IPS-NIHi7 (cell line): ENCODE measurements around the gene HSD17B14.
"Not testable (repeated sequence)": the region's sequence is repeated elsewhere in the genome, so short reads cannot be mapped to it uniquely, and the experiment has no call there.

ENCODE experiments used
- DNase-seq: peaks from one replicate; pipeline ENCODE4 v3.0.0; 2012; ENCODE audit warnings: mixed read lengths; ENCODE audit errors: extremely low spot score

Gene HSD17B14

DNA sequence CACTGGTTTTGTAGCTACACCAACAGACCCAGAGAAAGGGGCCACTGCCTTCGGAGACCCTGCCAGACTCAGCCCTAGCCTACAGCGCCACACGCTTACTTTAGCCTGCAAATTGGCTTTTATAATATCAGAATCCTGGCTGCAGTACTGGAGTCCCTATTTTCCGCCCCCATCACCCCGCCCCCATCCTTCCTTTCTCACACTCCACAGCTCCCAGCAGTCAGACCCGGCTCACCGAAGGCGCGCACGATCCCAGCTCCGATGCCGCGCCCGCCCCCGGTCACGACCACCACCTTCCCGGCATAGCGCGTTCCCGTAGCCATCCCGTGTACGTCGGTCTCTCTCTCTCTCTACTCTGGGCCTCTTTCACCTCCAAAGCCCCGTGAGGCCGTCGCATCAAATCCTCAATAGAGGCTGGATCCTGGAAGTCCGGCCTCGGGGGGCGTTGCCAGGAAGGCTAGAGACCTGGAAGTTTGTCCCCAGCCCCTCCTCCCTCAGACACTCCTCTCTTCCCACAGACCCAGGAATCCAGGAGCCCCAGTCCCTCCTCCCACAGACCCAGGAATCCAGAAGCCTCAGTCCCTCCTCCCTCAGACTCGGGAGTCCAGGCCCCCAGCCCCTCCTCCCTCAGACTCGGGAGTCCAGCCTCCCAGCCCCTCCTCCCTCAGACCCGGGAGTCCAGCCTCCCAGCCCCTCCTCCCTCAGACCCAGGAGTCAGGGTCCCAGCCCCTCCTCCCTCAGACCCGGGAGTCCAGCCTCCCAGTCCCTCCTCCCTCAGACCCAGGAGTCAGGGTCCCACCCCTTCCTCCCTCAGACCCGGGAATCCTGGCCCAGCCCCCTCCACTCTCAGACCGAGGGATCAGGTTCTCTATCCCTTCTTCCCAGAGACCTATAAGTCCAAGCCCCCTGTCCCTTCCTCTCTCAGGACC is at the start of gene HSD17B14:
Gene HSD17B14, minus strand, starts transcription at position 403 of the 929 bp plus-strand sequence. Its CDS starts 80 bp downstream, at position 323.
- DNase-seq, result peak; percentile 58

DNA sequence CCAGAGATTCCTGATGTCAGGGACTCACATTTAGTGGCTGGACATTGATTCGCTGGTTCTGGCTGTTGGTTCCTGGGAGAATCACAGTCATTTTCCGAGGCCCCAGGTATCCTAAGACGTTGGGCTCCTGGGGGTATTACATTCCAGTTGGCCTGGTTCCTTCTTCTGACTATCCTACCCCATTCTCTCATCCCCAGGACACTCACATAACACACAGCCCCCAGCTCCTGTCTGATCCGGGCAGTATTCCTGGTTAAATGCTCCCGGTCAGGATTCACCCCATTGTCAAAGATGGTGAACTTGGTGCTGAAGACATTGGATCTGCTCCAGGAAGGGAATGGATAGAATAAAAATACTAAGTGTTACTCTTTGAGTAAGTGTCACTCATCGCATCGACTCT is 47.4 kb upstream of the HSD17B14 start:
- DNase-seq, result no peak

DNA sequence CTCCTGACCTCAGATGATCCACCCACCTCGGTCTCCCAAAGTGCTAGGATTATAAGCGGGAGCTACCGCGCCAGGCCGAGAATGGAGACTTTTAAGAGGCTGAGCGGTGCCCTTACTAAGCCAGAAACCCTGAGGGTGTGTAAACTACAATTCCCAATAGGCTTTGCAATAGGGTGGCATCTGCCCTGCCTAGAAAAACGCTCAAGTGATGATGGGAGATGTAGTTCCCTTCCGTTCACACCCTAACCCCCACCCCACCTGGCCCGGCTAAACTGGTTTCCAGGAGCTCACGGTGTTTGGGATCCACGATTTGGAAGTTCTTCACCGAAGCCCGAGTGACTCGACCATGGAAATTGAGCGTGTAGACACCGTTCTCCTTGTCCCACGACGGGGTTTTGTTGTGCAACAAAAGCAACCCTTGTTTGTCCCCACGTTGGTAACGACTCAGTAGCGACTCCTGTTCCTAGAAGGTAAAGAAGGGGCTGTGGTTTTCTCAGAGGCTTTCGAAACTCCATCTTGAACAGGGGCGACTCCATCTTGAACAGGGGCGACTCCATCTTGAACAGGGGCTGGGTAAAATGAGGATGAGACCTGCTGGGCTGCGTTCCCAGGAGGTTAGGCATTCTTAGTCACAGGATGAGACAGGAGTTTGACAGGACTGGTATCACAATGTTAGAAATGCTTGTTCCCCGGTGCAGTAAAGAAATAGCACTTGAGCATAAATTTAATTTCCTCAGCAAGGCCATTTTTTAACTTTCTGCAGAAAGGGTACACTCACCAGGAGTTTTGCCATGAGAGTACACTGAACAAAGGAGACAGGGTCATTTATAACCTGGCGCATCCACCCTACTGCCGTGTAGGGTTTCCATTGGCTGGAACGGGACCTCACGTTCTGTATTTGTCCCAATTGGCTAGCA is 45.7 kb upstream of the HSD17B14 start:
- DNase-seq, result peak; percentile 77

DNA sequence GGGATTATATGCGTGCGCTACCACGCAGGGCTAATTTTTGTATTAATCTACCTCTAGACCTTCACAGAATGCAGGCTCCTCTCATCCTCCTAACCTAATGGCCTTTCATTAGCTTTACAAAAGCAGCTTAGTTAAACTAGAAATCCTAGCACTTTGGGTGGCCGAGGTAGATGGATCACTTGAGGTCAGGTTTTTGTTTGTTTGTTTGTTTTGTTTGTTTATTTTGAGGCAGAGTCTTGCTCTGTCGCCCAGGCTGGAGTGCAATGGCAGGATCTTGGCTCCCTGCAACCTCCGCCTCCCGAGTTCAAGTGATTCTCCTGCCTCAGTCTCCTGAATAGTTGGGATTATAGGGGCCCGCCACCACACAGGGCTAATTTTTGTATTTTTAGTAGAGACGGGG is 43.4 kb upstream of the HSD17B14 start:
- not testable (repeated sequence) for DNase-seq

DNA sequence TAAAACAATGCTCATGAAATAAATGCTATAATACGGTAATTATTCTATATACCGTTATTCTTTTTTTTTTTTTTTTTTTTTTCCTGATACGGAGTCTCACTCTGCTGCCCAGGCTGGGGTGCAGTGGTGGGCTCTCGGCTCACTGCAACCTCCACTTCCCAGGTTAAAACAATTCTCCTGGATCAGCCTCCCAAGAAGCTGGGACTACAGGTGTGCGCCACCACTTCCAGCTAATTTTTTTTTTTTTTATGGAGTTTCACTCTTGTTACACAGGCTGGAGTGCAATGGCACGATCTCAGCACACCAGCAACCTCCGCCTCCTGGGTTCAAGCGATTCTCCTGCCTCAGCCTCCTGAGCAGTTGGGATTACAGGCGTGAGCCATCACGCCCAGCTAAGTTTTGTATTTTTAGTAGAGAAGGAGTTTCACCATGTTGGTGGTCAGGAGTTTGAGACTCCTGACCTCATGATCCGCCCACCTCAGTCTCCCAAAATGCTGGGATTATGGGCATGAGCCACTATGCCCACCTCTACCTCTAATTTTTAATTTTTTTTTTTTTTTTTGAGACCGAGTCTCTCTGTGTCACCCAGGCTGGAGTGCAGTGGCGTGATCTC is 42.8 kb upstream of the HSD17B14 start:
- DNase-seq, result no peak

DNA sequence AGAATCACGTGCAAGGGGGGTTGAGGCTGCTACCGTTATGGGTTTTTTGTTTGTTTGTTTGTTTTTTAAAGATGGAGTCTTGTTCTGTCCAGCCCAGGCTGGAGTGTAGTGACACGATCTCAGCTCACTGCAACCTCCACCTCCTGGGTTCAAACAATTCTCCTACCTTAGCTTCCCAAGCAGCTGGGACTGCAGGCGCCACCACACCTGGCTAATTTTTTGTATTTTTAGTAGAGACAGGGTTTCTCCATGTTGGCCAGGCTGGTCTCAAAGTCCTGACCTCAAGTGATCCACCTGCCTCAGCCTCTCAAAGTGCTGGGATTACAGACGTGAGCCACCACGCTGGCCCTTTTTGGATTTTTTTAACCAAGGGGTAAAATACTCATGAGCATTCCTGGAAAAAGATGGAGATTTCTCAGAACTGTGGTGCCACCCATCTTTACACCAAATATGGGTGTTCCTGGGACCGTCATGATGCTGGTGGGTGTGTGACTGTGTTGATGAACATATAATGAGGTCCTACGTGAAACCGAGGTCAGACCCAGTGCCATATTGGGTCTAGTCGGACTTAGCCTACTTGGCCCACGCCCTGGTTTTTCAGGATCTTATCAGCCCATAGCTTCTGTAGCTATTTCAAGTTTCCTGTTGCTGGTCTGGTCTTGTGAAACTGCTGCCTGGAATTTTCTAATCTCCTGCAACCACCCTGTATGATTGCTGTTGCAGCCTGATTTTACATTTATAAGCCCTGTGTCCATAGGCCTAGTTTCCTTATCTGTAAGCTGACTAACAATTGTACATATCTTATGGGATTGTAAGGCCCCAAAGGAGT is 42.1 kb upstream of the HSD17B14 start:
- DNase-seq, result no peak

DNA sequence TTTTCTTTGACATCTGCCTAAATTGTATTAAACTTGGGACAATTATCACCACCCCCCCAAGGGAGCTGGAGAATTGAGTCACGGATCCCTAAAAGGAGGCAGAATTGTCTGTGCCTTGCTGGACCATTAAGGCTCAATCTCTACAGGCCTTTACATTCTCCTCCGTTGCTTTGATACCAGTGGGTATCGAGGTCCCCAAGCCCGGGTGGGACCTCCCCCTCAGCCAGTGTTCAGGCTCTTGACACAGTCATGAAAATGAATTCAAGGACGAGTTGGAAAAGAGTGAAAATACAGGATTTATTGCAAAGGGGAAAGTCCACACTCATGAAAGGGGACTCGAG is 41.5 kb upstream of the HSD17B14 start:
- DNase-seq, result no peak

DNA sequence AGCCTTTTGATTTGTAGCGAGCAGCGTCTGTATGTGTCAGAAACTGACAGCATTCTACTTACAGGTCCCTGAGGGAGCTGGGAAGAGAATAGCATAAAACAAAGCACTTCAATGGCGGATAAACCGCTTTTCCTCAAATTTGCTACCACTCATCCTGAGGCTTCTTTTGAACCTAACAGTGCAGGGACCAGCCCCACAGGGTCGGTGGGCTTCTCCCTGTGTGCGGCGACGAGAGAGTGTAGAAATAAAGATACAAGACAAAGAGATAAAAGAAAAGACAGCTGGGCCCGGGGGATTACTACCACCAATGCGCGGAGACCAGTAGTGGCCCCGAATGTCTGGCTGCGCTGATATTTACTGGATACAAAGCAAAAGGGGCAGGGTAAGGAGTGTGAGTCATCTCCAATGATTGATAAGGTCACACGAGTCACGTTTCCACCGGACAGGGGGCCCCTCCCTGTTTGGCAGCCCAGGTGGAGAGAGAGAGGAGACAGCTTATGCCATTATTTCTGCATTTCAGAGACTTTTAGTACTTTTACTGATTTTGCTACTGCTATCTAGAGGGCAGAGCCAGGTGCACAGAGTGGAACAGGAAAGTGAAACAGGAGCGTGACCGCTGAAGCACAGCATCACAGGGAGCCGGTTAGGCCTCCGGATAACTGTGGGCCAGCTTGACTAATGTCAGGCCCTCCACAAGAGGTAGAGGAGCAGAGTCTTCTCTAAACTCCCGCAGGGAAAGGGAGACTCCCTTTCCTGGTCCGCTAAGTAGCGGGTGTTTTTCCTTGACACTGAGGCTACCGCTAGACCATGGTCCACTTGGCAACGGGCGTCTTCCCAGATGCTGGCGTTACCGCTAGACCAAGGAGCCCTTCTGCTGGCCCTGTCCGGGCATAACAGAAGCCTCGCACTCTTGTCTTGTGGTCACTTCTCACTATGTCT is 40.0 kb upstream of the HSD17B14 start:
- DNase-seq, result not testable (repeated sequence)

DNA sequence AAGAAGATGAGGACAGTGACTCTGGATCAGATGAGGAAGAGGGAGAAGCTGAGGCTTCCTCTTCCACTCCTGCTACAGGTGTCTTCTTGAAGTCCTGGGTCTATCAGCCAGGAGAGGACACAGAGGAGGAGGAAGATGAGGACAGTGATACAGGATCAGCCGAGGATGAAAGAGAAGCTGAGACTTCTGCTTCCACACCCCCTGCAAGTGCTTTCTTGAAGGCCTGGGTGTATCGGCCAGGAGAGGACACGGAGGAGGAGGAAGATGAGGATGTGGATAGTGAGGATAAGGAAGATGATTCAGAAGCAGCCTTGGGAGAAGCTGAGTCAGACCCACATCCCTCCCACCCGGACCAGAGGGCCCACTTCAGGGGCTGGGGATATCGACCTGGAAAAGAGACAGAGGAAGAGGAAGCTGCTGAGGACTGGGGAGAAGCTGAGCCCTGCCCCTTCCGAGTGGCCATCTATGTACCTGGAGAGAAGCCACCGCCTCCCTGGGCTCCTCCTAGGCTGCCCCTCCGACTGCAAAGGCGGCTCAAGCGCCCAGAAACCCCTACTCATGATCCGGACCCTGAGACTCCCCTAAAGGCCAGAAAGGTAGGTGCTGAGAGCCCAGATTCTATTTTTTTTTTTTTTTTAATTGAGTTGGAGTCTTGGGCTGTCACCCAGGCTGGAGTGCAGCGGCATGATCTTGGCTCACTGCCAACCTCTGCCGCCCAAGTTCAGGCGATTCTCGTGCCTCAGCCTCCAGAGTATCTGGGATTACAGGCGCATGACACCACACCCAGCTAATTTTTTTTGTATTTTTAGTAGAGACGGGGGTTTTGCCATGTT is 38.2 kb upstream of the HSD17B14 start:
- DNase-seq, result no peak

DNA sequence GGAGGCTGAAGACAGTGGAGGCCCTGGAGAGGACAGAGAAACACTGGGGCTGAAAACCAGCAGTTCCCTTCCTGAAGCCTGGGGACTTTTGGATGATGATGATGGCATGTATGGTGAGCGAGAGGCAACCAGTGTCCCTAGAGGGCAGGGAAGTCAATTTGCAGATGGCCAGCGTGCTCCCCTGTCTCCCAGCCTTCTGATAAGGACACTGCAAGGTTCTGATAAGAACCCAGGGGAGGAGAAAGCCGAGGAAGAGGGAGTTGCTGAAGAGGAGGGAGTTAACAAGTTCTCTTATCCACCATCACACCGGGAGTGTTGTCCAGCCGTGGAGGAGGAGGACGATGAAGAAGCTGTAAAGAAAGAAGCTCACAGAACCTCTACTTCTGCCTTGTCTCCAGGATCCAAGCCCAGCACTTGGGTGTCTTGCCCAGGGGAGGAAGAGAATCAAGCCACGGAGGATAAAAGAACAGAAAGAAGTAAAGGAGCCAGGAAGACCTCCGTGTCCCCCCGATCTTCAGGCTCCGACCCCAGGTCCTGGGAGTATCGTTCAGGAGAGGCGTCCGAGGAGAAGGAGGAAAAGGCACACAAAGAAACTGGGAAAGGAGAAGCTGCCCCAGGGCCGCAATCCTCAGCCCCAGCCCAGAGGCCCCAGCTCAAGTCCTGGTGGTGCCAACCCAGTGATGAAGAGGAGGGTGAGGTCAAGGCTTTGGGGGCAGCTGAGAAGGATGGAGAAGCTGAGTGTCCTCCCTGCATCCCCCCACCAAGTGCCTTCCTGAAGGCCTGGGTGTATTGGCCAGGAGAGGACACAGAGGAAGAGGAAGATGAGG is 37.4 kb upstream of the HSD17B14 start:
- no peak for DNase-seq

DNA sequence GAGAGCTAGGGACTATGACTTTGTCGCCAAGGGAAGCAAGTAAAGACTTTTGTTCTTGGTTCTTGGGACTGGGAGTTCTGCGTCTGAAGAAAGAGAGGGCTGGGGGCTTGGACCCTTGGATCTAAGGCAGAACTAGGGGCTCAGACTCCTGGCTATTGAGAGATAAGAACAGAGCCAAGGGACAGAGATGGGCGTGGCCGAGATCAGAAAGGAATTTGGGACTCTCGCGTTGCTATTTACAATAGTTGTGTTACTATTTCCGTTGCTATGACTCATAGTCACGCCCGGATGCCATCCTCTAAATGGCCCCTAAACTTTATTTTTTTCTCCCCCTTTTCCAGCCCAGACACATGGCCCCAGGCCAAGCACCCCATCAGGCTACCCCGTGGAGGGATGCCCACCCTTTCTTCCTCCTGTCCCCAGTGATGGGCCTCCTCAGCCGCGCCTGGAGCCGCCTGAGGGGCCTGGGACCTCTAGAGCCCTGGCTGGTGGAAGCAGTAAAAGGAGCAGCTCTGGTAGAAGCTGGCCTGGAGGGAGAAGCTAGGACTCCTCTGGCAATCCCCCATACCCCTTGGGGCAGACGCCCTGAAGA is 36.7 kb upstream of the HSD17B14 start:
- DNase-seq, result peak; percentile 75

DNA sequence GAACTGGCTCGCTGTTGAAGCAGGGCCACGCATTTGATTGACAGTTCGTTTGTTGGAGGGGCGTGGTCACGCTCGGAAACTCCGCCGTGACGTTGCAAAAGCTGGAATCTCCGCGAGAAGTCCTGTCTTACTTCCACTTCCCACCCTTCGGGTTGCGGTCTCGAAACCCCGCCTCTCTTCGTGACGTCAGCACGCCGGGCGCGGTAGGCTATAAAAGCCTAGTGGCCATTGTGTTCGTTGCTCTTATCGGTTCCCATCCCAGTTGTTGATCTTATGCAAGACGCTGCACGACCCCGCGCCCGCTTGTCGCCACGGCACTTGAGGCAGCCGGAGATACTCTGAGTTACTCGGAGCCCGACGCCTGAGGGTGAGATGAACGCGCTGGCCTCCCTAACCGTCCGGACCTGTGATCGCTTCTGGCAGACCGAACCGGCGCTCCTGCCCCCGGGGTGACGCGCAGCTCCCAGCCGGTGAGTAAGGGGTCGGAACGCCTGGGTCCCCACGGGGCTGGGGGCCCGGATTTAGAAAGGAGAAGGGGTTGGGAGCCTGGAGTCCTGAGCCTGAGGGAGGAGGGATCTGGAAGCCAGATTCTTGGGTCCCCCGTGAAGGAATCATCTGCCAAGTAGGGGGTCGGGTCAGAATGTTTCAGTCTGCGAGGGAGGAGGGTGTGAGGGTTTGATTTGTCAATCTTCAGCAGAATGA is 36.0 kb upstream of the HSD17B14 start, which contains the start of gene PPP1R15A:
Gene PPP1R15A, plus strand, starts transcription at position 240 of the 702 bp plus-strand sequence. CDS start 813 bp downstream, outside the sequence.
- peak; percentile 97 for DNase-seq

DNA sequence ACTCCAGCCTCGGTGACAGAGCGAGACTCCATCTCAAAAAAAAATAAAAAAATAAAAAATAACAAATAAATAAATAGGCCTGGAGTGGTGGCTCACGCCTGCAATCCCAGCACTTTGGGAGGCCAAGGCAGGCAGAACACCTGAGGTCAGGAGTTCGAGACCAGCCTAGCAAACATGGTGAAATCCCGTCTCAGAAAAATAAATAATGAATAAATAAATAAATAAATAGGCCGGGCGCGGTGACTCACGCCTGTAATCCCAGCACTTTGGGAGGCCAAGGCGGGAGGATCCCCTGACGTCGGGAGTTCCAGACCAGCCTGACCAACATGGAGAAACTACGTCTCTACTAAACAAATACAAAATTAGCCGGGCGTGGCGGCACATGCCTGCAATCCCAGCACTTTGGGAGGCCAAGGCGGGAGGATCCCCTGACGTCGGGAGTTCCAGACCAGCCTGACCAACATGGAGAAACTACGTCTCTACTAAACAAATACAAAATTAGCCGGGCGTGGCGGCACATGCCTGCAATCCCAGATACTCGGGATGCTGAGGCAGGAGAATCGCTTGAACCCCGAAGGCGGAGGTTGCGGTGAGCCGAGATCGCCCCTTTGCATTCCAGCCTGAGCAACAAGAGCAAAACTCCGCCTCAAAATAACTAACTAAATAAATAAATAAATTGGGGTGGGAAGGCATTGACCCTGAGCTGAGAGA is 35.3 kb upstream of the HSD17B14 start:
- DNase-seq, result not testable (repeated sequence)

DNA sequence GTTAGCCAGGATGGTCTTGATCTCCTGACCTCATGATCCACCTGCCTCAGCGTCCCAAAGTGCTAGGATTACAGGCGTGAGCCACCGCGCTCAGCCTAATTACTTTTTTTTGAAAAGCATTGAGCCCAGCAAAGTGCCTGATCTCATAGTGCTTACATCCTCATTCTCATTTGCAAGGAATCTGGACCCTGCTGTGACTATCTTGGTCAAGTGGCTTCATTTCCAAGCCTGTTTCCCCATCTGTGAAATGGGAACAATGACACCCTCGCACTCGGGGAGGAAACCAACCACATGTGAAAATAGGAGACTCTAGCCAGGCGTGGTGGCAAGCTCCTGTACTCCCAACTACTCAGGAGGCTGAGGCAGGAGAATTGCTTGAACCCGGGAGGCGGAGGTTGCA is 33.8 kb upstream of the HSD17B14 start:
- DNase-seq, result no peak

DNA sequence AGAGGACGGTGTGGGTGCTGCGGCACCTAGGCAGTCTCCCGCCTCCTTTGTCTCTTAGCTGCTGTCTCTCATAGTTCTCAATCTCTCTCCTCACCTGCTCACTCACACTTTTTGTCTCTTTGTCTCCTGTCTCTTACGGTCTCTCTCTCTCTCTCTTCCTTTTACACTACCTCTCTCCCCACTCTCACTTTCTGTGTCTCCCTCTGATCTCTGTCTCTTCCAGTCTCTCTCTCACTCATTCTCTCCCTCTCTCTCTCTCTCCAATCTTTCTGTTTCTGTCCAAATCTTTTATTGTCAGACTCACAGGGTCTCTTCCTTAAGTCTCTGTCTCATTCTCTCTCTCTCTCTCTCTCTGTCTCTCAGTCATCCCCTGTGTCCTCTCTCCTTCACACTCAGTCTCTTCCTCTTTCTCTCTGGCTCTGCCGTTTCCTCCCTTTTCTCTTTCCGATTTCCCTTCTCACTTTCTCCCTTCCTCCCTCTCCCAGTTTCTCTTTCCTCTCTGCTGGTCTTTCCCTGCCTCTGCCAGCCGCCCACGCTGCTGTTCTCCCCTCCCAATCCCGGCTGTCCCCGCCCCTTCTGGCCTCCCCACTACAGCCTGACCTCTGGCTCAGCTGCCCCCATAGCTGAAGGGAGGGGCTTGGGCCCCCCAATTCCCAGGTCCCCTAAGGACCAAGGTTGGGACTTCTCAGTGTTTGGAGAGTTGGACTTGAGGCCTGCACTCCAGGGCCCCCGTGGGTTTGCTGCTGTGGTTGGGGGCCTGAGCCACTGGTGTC is 32.0 kb upstream of the HSD17B14 start, which contains the start of gene PLEKHA4:
Gene PLEKHA4, minus strand, starts transcription at position 504 of the 773 bp plus-strand sequence. CDS start 997 bp downstream, outside the sequence.
- peak; percentile 54 for DNase-seq

DNA sequence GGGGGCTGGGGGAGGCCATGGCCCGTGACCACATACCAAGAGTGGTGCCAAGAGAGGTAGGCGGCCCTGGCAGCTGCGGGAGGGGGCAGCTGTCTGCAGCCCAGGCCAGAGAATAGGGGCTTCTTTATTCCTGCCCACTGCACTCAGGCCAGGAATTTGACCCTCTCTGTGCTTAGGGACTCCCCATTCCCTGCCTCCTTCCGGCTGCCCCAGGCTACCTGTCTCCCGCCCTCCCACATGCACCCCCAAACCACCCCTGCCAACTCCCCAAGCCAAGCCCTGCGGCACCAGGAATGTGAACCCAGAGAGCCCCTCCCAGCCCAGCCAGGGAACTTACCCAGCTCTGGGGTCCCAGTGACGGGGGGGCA is 31.4 kb upstream of the HSD17B14 start:
- DNase-seq, result no peak
